ENCODE results near the gene CFAP61.

Gene CFAP61

GRCh38 chr20:20202768-20203167 is 150.4 kb downstream of the CFAP61 start:
- Histone ChIP-seq H3K27me3 (ENCODE audit: control insufficient read depth, insufficient read depth, low read length) (no peaks in the 10 kb centered on the region), H3K4me3 (ENCODE audit: low read depth, low read length) (no peak overlapping the region), H3K4me1 (ENCODE audit: control insufficient read depth, insufficient read depth, low read length) (peaks cover 17% of the 10 kb centered on the region), H3K36me3 (ENCODE audit: control insufficient read depth, insufficient read depth, low read length) (no peaks in the 10 kb centered on the region), H3K9ac (ENCODE audit: low read depth, low read length) (no peak overlapping the region), H3K9me3 (ENCODE audit: control insufficient read depth, insufficient read depth, low read length) (no peaks in the 10 kb centered on the region), H3K27ac (ENCODE audit: low read depth, low read length) (no peak overlapping the region)

DNA sequence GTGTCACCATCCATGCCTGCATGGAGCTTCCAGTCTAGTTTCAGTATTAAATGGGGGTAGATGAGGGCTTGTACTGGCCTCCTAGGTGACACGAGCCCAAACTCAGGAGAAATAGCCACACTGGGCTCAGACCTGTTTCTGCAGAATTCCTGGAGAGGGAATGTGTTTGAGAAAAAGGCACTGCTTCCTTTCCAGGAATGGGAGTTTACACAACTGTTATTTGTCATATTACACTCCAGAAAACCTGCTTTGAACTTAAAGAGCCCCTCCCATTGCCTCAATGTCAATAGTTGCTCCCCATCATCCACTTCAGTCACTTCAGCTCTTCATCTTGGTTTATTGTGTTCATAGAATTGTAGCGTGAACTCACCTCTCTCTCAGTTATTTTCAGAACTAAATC is 151.5 kb downstream of the CFAP61 start:
- Histone ChIP-seq H3K27ac (ENCODE audit: low read depth, low read length) (no peak overlapping the region), H3K4me3 (ENCODE audit: low read depth, low read length) (no peak overlapping the region), H3K27me3 (ENCODE audit: control insufficient read depth, insufficient read depth, low read length) (no peaks in the 10 kb centered on the region), H3K4me1 (ENCODE audit: control insufficient read depth, insufficient read depth, low read length) (peaks cover 17% of the 10 kb centered on the region), H3K9me3 (ENCODE audit: control insufficient read depth, insufficient read depth, low read length) (no peaks in the 10 kb centered on the region), H3K36me3 (ENCODE audit: control insufficient read depth, insufficient read depth, low read length) (no peaks in the 10 kb centered on the region), H3K9ac (ENCODE audit: low read depth, low read length) (no peak overlapping the region)

DNA sequence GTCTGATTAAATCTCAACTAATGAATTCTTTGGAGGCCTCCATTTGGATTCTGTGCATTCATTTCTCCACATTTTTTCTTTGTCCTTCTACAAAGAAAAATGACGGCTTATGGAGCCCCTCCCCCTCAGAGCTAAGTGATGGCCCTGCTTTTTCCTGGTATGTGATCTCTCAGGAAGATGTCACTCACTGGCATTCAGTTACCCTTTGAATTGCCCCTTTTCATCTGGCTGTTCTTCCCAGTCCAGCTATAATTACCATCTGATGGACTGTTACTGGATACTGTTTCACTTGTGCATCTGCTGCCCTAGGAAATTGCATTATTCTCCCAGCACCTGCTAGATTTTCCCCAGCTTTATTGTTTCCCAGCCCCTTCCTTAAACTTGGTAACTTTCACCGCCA is 151.9 kb downstream of the CFAP61 start:
- H3K36me3 ChIP-seq (ENCODE audit: control insufficient read depth, insufficient read depth, low read length), result no peaks in the 10 kb centered on the region
- no peak overlapping the region for H3K4me3 ChIP-seq (ENCODE audit: low read depth, low read length)
- H3K27ac ChIP-seq (ENCODE audit: low read depth, low read length), result no peak overlapping the region
- no peaks in the 10 kb centered on the region for H3K9me3 ChIP-seq (ENCODE audit: control insufficient read depth, insufficient read depth, low read length)
- H3K4me1 ChIP-seq (ENCODE audit: control insufficient read depth, insufficient read depth, low read length), result peaks cover 17% of the 10 kb centered on the region
- H3K27me3 ChIP-seq (ENCODE audit: control insufficient read depth, insufficient read depth, low read length), result no peaks in the 10 kb centered on the region
- H3K9ac ChIP-seq (ENCODE audit: low read depth, low read length), result no peak overlapping the region

DNA sequence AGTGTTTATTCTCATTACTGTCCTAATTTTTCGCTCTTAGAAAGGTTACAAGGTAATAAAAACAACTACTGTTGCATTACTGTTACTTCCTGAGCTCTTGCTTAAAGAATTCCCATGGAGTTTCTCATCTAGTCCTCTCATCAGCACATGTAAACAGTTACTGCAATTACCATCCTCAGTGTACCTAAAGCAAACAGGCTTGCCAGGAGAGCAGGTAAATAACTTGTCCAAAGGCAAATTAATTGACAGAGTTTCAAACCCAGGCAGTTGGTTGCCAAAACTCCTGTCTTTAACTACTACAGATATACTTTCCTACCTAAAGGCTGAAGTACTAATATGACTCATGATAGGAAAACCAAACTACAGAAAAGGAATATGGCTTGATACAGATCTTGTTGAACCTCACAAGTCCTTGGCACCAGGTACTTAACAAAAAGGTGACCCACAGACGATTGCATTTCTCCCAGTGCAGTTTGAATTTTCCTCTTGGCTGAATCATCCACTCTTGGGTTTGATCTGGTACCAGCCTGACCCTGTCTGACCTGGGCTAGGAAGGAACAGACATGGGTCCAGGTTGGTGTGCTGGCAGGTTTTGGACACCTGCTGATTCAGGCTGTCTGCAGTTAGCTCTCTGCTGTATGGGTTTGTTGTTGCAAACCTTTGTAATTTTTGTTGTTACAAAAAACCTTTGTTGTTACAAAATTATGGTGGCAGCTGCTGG is 153.0 kb downstream of the CFAP61 start:
- Histone ChIP-seq H3K9ac (ENCODE audit: low read depth, low read length) (no peak overlapping the region), H3K4me1 (ENCODE audit: control insufficient read depth, insufficient read depth, low read length) (peaks cover 11% of the 10 kb centered on the region), H3K27ac (ENCODE audit: low read depth, low read length) (no peak overlapping the region), H3K9me3 (ENCODE audit: control insufficient read depth, insufficient read depth, low read length) (no peaks in the 10 kb centered on the region), H3K4me3 (ENCODE audit: low read depth, low read length) (no peak overlapping the region), H3K27me3 (ENCODE audit: control insufficient read depth, insufficient read depth, low read length) (no peaks in the 10 kb centered on the region), H3K36me3 (ENCODE audit: control insufficient read depth, insufficient read depth, low read length) (no peaks in the 10 kb centered on the region)

DNA sequence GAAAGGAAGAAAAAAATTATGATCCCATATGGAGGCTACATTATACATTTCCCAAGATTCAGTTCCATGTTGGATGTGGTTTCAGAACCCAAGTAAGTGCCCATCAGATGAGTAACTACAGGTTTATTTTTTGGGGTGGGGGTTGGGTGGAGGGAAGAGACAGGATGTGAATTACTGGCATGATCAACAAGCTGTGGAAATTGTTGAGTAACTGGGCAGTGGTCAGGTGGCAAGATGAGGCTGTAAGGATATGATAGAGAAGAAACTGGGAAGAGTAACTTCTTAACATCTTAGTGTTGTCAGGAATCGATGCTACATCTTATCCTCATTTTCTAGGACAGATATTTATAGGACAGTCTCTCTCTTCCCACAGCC is 153.5 kb downstream of the CFAP61 start:
- Histone ChIP-seq H3K9me3 (ENCODE audit: control insufficient read depth, insufficient read depth, low read length) (no peaks in the 10 kb centered on the region), H3K4me3 (ENCODE audit: low read depth, low read length) (no peak overlapping the region), H3K9ac (ENCODE audit: low read depth, low read length) (no peak overlapping the region), H3K27me3 (ENCODE audit: control insufficient read depth, insufficient read depth, low read length) (no peaks in the 10 kb centered on the region), H3K4me1 (ENCODE audit: control insufficient read depth, insufficient read depth, low read length) (peaks cover 11% of the 10 kb centered on the region), H3K27ac (ENCODE audit: low read depth, low read length) (no peak overlapping the region), H3K36me3 (ENCODE audit: control insufficient read depth, insufficient read depth, low read length) (no peaks in the 10 kb centered on the region)

GRCh38 chr20:20206788-20207187 is 154.5 kb downstream of the CFAP61 start:
- H3K9ac ChIP-seq (ENCODE audit: low read depth, low read length), result no peak overlapping the region
- no peak overlapping the region for H3K27ac ChIP-seq (ENCODE audit: low read depth, low read length)
- no peaks in the 10 kb centered on the region for H3K9me3 ChIP-seq (ENCODE audit: control insufficient read depth, insufficient read depth, low read length)
- H3K27me3 ChIP-seq (ENCODE audit: control insufficient read depth, insufficient read depth, low read length), result no peaks in the 10 kb centered on the region
- peaks cover 9% of the 10 kb centered on the region for H3K4me1 ChIP-seq (ENCODE audit: control insufficient read depth, insufficient read depth, low read length)
- H3K4me3 ChIP-seq (ENCODE audit: low read depth, low read length), result no peak overlapping the region
- no peaks in the 10 kb centered on the region for H3K36me3 ChIP-seq (ENCODE audit: control insufficient read depth, insufficient read depth, low read length)

DNA sequence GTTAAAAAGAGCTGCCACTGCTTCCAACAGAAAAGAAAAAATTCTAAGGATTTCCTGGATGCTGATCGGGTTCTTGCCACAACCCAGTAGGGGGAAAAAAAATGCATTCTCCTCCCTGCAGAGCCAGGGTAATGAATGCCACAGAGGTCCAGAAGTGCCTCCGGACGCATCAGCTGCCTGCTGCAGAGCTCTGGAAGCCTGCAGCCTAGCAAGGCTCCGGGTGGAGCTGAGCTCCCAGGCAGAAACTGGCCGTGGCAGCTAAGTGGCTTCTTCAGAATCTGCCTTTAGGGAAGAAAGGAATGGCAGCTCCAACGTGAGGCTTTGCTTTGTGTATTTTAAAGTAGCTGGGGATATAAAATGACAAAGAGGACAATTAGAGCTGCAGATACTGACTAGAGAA is 155.0 kb downstream of the CFAP61 start:
- no peaks in the 10 kb centered on the region for H3K36me3 ChIP-seq (ENCODE audit: control insufficient read depth, insufficient read depth, low read length)
- no peak overlapping the region for H3K4me3 ChIP-seq (ENCODE audit: low read depth, low read length)
- H3K9me3 ChIP-seq (ENCODE audit: control insufficient read depth, insufficient read depth, low read length), result no peaks in the 10 kb centered on the region
- H3K27me3 ChIP-seq (ENCODE audit: control insufficient read depth, insufficient read depth, low read length), result no peaks in the 10 kb centered on the region
- H3K4me1 ChIP-seq (ENCODE audit: control insufficient read depth, insufficient read depth, low read length), result peaks cover 6% of the 10 kb centered on the region; the same call in 1 of the 2 replicates
- no peak overlapping the region for H3K9ac ChIP-seq (ENCODE audit: low read depth, low read length)
- no peak overlapping the region for H3K27ac ChIP-seq (ENCODE audit: low read depth, low read length)

- Histone ChIP-seq H3K36me3 (ENCODE audit: control insufficient read depth, insufficient read depth, low read length) (no peaks in the 10 kb centered on the region), H3K4me3 (ENCODE audit: low read depth, low read length) (no peak overlapping the region), H3K27ac (ENCODE audit: low read depth, low read length) (no peak overlapping the region), H3K27me3 (ENCODE audit: control insufficient read depth, insufficient read depth, low read length) (no peaks in the 10 kb centered on the region), H3K9me3 (ENCODE audit: control insufficient read depth, insufficient read depth, low read length) (no peaks in the 10 kb centered on the region), H3K4me1 (ENCODE audit: control insufficient read depth, insufficient read depth, low read length) (peaks cover 6% of the 10 kb centered on the region; the same call in 1 of the 2 replicates), H3K9ac (ENCODE audit: low read depth, low read length) (no peak overlapping the region)
Observed at GRCh38 chr20:20207872-20208271, 155.5 kb downstream of the CFAP61 start.

- H3K36me3 ChIP-seq (ENCODE audit: control insufficient read depth, insufficient read depth, low read length), result no peaks in the 10 kb centered on the region
- H3K4me1 ChIP-seq (ENCODE audit: control insufficient read depth, insufficient read depth, low read length), result peaks cover 6% of the 10 kb centered on the region; the same call in 1 of the 2 replicates
- no peaks in the 10 kb centered on the region for H3K9me3 ChIP-seq (ENCODE audit: control insufficient read depth, insufficient read depth, low read length)
- no peak overlapping the region for H3K27ac ChIP-seq (ENCODE audit: low read depth, low read length)
- H3K4me3 ChIP-seq (ENCODE audit: low read depth, low read length), result no peak overlapping the region
- no peak overlapping the region for H3K9ac ChIP-seq (ENCODE audit: low read depth, low read length)
- no peaks in the 10 kb centered on the region for H3K27me3 ChIP-seq (ENCODE audit: control insufficient read depth, insufficient read depth, low read length)
Observed at GRCh38 chr20:20209684-20210083, 157.4 kb downstream of the CFAP61 start.

DNA sequence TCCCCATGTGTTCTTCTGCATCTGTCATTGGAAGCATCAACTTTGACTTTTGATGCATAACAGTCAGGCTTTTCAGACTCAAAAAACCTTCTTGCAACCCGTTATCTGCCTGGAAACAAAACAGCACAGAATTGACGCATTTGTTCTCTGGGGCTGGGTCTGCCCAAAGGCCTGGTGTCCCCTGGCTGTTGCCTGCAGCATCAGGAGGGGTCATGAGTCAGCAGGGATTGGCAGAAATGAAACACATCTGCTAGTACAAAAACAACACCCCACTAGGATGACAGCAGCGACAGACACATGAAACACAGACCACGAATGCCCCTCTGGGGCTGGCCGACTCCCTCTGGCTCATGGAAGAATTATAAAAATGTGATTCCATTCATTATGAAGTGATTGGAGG is 158.0 kb downstream of the CFAP61 start:
- peaks cover 6% of the 10 kb centered on the region; the same call in 1 of the 2 replicates for H3K4me1 ChIP-seq (ENCODE audit: control insufficient read depth, insufficient read depth, low read length)
- H3K36me3 ChIP-seq (ENCODE audit: control insufficient read depth, insufficient read depth, low read length), result no peaks in the 10 kb centered on the region
- H3K9ac ChIP-seq (ENCODE audit: low read depth, low read length), result no peak overlapping the region
- no peaks in the 10 kb centered on the region for H3K27me3 ChIP-seq (ENCODE audit: control insufficient read depth, insufficient read depth, low read length)
- no peak overlapping the region for H3K4me3 ChIP-seq (ENCODE audit: low read depth, low read length)
- H3K27ac ChIP-seq (ENCODE audit: low read depth, low read length), result no peak overlapping the region
- no peaks in the 10 kb centered on the region for H3K9me3 ChIP-seq (ENCODE audit: control insufficient read depth, insufficient read depth, low read length)

DNA sequence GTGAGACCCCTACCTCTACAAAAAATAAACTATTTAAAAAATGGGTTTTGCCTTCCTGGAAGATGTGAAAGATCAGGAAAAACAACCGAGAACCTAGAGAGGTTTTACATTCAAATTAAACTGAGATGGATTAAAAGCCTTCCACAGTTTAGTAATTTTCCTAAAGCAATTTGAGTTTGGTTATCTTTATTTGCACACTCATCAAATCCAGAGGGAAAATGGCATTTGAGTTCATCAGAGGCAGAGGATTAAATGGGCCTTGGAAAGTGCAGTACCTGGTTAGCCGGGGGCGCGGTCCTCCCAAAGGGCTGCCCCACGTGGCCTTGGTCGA is 158.6 kb downstream of the CFAP61 start:
- Histone ChIP-seq H3K4me3 (ENCODE audit: low read depth, low read length) (no peak overlapping the region), H3K27ac (ENCODE audit: low read depth, low read length) (no peak overlapping the region), H3K36me3 (ENCODE audit: control insufficient read depth, insufficient read depth, low read length) (no peaks in the 10 kb centered on the region), H3K9ac (ENCODE audit: low read depth, low read length) (no peak overlapping the region), H3K4me1 (ENCODE audit: control insufficient read depth, insufficient read depth, low read length) (peaks cover 6% of the 10 kb centered on the region; the same call in 1 of the 2 replicates), H3K27me3 (ENCODE audit: control insufficient read depth, insufficient read depth, low read length) (no peaks in the 10 kb centered on the region), H3K9me3 (ENCODE audit: control insufficient read depth, insufficient read depth, low read length) (no peaks in the 10 kb centered on the region)

Measured in HUES48 (cell line).